Body of pancreas (tissue), 4 donors: ENCODE data around the gene KCNC1.

Experiments
- POLR2A ChIP-seq, 3 donors: fragments of 450-650 bp; IDR thresholded peaks; one replicate each; pipeline ENCODE4 v1.6.1; 2016; ENCODE audit warnings: antibody characterized with exemption in 3 of 3, mild to moderate bottlenecking in 2 of 3
- TF ChIP-seq, protein P1 (sequence below), 7 experiments: fragments of 450-650 bp in 4 of 7; fragments of 200-600 bp in 3 of 7; sonication (generic) in 3 of 7; IDR thresholded peaks; one replicate each; pipeline ENCODE4 v1.5.1; 2016 to 2019; ENCODE audit warnings: antibody characterized with exemption in 7 of 7

DNA sequence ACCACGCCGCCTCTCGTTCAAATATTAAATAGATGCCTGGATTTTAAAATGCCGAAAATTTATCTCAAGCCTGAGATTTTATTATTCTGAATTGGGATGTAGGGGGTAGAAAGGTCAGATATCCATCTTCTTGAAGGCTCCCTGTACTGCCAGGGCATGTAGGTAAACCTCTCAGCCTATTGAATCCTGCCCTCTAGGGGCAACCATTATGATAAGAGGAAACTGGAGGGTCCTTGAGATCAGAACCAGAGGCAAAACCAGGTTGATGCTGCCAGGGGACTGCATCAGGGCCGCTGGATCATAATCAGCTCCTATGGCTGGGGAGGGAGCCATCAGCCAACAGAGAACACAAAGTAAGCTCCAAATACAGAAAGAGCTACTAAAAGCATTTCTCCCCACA lies 92.4 kb downstream of the KCNC1 start:
- TF ChIP-seq, protein P1, sequence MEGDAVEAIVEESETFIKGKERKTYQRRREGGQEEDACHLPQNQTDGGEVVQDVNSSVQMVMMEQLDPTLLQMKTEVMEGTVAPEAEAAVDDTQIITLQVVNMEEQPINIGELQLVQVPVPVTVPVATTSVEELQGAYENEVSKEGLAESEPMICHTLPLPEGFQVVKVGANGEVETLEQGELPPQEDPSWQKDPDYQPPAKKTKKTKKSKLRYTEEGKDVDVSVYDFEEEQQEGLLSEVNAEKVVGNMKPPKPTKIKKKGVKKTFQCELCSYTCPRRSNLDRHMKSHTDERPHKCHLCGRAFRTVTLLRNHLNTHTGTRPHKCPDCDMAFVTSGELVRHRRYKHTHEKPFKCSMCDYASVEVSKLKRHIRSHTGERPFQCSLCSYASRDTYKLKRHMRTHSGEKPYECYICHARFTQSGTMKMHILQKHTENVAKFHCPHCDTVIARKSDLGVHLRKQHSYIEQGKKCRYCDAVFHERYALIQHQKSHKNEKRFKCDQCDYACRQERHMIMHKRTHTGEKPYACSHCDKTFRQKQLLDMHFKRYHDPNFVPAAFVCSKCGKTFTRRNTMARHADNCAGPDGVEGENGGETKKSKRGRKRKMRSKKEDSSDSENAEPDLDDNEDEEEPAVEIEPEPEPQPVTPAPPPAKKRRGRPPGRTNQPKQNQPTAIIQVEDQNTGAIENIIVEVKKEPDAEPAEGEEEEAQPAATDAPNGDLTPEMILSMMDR (IDR thresholded peaks at IDR 0.05), result no peak
- no peak for TF ChIP-seq POLR2A (IDR thresholded peaks at IDR 0.05)
